HepG2 (cell line): ENCODE data around the gene SYNGR1. TPM values are rescaled to one million over a fixed set of nuclear protein-coding genes. Genes with fewer than 3 reads are reported as not detected.

Experiments
- ATF2 ChIP-seq: sonication (generic); formaldehyde crosslinking; IDR thresholded peaks from 2 replicates; pipeline ENCODE4 v1.4.0; 2020; ENCODE audit warnings: missing genetic modification reagents
- CENPX ChIP-seq: sonication (generic); formaldehyde crosslinking; IDR thresholded peaks from 2 replicates; pipeline ENCODE4 v1.9.0; 2021; ENCODE audit warnings: mild to moderate bottlenecking, missing genetic modification reagents, moderate library complexity
- DR1 ChIP-seq: sonication (generic); formaldehyde crosslinking; IDR thresholded peaks from 2 replicates; pipeline ENCODE4 v1.8.0; 2021; ENCODE audit warnings: mild to moderate bottlenecking, missing genetic modification reagents, inconsistent platforms
- E2F1 ChIP-seq: sonication (generic); formaldehyde crosslinking; IDR thresholded peaks from 2 replicates; pipeline ENCODE4 v1.5.0; 2020; ENCODE audit warnings: missing genetic modification reagents
- FOXK2 ChIP-seq: fragments of 450-650 bp; IDR thresholded peaks from 2 replicates; pipeline ENCODE4 v1.6.1; 2016
- GABPB1 ChIP-seq: IDR thresholded peaks from 2 replicates; pipeline ENCODE4 v1.6.1; 2016; ENCODE audit warnings: mild to moderate bottlenecking, missing genetic modification reagents, moderate library complexity, missing compliant biosample characterization
- HDAC1 ChIP-seq: sonication (generic); formaldehyde crosslinking; IDR thresholded peaks from 2 replicates; pipeline ENCODE4 v1.5.1; 2020; ENCODE audit warnings: mild to moderate bottlenecking, missing genetic modification reagents
- HMGA1 ChIP-seq: sonication (generic); formaldehyde crosslinking; conservative IDR thresholded peaks from 2 replicates; pipeline ENCODE4 v1.4.0; 2020; ENCODE audit warnings: missing genetic modification reagents
- HOMEZ ChIP-seq: IDR thresholded peaks from 2 replicates; pipeline ENCODE4 v1.6.1; 2016; ENCODE audit warnings: low read depth
- KAT2B ChIP-seq: fragments of 150-350 bp; IDR thresholded peaks from 2 replicates; pipeline ENCODE4 v1.6.1; 2014; ENCODE audit warnings: low read depth, low read length, borderline replicate concordance
- NCOA5 ChIP-seq: sonication (generic); formaldehyde crosslinking; IDR thresholded peaks from 2 replicates; pipeline ENCODE4 v1.4.0; 2020; ENCODE audit warnings: missing genetic modification reagents
- PITX1 ChIP-seq: sonication (generic); formaldehyde crosslinking; IDR thresholded peaks from 2 replicates; pipeline ENCODE4 v1.5.1; 2020; ENCODE audit warnings: mild to moderate bottlenecking, missing genetic modification reagents
- RCOR2 ChIP-seq: IDR thresholded peaks from 2 replicates; pipeline ENCODE4 v1.6.1; 2016; ENCODE audit warnings: missing biosample characterization, missing genetic modification reagents
- ZBTB2 ChIP-seq: sonication (generic); formaldehyde crosslinking; IDR thresholded peaks from 2 replicates; pipeline ENCODE4 v1.8.0; 2022; ENCODE audit warnings: low read depth, missing genetic modification reagents
- ZNF605 ChIP-seq: sonication (generic); formaldehyde crosslinking; IDR thresholded peaks from 2 replicates; pipeline ENCODE4 v1.8.0; 2022; ENCODE audit warnings: mild to moderate bottlenecking, missing genetic modification reagents
- ZNF878 ChIP-seq: sonication (generic); formaldehyde crosslinking; IDR thresholded peaks from 2 replicates; pipeline ENCODE4 v1.8.1; 2023; ENCODE audit warnings: mild to moderate bottlenecking, missing genetic modification reagents, moderate library complexity
- polyA plus RNA-seq, 8 experiments: library from polyadenylated mRNA; depleted of rRNA in 3 of 8; stranded (reverse) in 7 of 8; unstranded in 1 of 8; fragments of >200 nt; fragmentation: Illumina TruSeq in 4 of 8; extraction: Trizol in 4 of 8; gene quantifications; 2 replicates each; pipeline versions ENCODE4 v1.2.1 to v1.2.3, GENCODE V29; 2011 to 2016; ENCODE audit warnings: low read depth in 4 of 8, missing spikeins in 1 of 8, mixed read lengths in 1 of 8; ENCODE audit not compliant: insufficient read depth in 1 of 8
- total RNA-seq, 5 experiments: library from RNA; depleted of rRNA; stranded (reverse); fragments of >200 nt; fragmentation: Illumina TruSeq; extraction: Trizol; gene quantifications; 2 replicates each; pipeline ENCODE4 v1.2.3, GENCODE V29; 2016; ENCODE audit warnings: low read depth in 1 of 5
- TF ChIP-seq, protein P1 (sequence below): sonication (generic); formaldehyde crosslinking; IDR thresholded peaks from 2 replicates; pipeline ENCODE4 v1.4.0; 2020; ENCODE audit warnings: missing genetic modification reagents
- TF ChIP-seq, protein P2 (sequence below): sonication (generic); formaldehyde crosslinking; IDR thresholded peaks from 2 replicates; pipeline ENCODE4 v1.8.1; 2023; ENCODE audit warnings: mild to moderate bottlenecking, missing genetic modification reagents
- TF ChIP-seq, protein P3 (sequence below): sonication (generic); formaldehyde crosslinking; IDR thresholded peaks from 2 replicates; pipeline ENCODE4 v1.4.0; 2020; ENCODE audit warnings: mild to moderate bottlenecking, missing genetic modification reagents

SYNGR1 gene
- total and polyA plus RNA-seq, 2 of the 13 experiments (the other 11 are each of a cell fraction or from before 2014, with no cell fraction given), result 0.27 to 2.7 TPM

DNA sequence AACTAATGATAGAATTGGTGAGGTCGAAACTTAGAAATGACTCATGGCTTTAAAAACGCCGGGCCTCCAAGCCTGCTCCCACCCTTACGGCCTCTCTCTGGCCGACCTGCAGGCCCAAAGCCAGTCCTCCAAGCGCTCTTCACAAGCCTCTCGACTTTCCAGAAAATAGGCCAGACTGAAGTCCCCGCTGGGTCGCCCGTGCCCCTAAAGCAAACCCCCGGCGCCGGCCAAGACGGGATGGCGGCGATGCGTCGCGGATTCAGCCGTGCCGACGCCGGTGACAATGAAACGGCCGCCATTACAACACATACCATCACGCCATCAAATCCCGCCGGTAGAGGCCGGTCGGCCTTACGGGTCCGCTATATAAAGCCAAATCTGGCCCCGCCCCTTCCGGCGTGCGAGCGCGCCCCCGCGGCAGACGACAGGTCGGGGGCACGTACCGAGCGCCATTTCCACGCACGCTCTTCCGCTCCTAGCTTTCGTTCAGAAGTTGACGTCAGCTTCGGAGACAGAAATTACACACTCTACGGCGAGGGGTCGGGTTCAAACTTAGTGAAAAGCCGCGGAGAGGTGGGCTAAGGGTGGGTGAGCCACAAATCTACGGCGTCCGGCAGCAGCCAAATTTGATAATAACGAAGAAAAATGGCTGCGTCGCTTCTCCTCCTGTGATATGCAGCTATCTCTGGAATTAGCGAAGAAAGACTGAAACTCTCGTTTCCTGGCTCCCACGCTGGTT, 30.3 kb upstream of the SYNGR1 start, which contains the start of gene RPL3 (continued):
- no peak for TF ChIP-seq FOXK2
- peak; percentile 80 for TF ChIP-seq HDAC1 (CRISPR knock-in tag)
- TF ChIP-seq, protein P1, sequence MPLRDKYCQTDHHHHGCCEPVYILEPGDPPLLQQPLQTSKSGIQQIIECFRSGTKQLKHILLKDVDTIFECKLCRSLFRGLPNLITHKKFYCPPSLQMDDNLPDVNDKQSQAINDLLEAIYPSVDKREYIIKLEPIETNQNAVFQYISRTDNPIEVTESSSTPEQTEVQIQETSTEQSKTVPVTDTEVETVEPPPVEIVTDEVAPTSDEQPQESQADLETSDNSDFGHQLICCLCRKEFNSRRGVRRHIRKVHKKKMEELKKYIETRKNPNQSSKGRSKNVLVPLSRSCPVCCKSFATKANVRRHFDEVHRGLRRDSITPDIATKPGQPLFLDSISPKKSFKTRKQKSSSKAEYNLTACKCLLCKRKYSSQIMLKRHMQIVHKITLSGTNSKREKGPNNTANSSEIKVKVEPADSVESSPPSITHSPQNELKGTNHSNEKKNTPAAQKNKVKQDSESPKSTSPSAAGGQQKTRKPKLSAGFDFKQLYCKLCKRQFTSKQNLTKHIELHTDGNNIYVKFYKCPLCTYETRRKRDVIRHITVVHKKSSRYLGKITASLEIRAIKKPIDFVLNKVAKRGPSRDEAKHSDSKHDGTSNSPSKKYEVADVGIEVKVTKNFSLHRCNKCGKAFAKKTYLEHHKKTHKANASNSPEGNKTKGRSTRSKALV (CRISPR knock-in tag), result no peak
- peak; percentile 99 for TF ChIP-seq ATF2 (CRISPR knock-in tag)
- TF ChIP-seq NCOA5 (CRISPR knock-in tag), result no peak
- TF ChIP-seq ZNF878 (CRISPR knock-in tag), result peak; percentile 81; the same call in 1 of the 2 replicates
- TF ChIP-seq, protein P2, sequence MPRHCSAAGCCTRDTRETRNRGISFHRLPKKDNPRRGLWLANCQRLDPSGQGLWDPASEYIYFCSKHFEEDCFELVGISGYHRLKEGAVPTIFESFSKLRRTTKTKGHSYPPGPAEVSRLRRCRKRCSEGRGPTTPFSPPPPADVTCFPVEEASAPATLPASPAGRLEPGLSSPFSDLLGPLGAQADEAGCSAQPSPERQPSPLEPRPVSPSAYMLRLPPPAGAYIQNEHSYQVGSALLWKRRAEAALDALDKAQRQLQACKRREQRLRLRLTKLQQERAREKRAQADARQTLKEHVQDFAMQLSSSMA (CRISPR knock-in tag), result peak; percentile 77; the same call in 1 of the 2 replicates
- peak; percentile 64; the same call in 1 of the 2 replicates for TF ChIP-seq ZNF605 (CRISPR knock-in tag)
- peak; percentile 100 for TF ChIP-seq DR1 (CRISPR knock-in tag)
- TF ChIP-seq RCOR2 (CRISPR knock-in tag), result peak; percentile 36; the same call in 1 of the 2 replicates
- no peak for TF ChIP-seq CENPX (CRISPR knock-in tag)
- TF ChIP-seq GABPB1 (CRISPR knock-in tag), result peak; percentile 97
- no peak for TF ChIP-seq KAT2B
- 0 out of 2 replicates have a peak, but pooled peaks have one; percentile 81 for TF ChIP-seq E2F1 (CRISPR knock-in tag)
- TF ChIP-seq PITX1 (CRISPR knock-in tag), result 0 out of 2 replicates have a peak, but pooled peaks have one; percentile 12
- TF ChIP-seq, protein P3, sequence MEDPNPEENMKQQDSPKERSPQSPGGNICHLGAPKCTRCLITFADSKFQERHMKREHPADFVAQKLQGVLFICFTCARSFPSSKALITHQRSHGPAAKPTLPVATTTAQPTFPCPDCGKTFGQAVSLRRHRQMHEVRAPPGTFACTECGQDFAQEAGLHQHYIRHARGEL (CRISPR knock-in tag), result no peak; the same call in 1 of the 2 replicates
- no peak for TF ChIP-seq HMGA1 (CRISPR knock-in tag)
- TF ChIP-seq HOMEZ (CRISPR knock-in tag), result no peak
- peak; percentile 91 for TF ChIP-seq ZBTB2 (CRISPR knock-in tag)
